ENCODE results near the gene HOXB5.

The HOXB5 gene

DNA sequence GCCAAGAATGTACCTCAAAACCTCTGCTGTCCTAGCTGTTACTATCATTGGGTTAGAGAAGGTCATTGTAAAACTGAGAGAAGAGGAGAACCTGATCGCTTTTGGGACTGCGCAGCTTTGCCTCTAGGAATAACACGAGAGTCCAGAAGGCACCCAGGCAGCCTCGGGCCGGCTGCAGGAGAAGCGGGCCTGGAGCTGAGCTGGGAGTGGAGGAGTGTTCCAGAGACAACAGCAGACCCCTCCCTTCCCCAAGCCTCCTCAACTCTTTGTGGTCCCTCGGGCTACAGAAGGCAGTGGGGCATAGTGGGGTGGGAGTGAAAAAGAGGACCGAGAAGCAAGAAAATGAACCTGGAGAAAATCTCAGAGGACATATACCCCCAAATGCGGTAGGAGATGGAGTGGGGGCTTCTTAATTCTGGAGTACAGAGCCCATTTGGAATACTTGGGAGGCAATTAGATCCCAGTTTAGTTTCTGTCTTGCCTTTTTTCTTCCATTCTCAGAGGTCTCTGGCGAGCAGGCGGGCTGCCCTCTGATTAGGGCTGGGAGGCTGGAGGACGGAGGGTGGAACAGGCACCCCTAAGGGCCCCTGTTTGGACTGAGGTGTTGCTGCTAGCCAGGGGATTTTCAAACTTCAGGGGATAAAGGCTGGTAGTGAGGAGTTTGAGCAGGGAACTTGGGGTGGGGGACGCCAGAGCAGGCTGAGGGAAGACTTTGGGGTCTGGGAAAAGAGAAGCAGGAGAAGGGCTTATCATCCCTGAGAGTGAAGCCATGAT, 35.3 kb downstream of the HOXB5 start:
- DNase-seq: no peak

- no peak for DNase-seq
Observed at GRCh38 chr17:48556576-48557401, 36.8 kb downstream of the HOXB5 start.

DNA sequence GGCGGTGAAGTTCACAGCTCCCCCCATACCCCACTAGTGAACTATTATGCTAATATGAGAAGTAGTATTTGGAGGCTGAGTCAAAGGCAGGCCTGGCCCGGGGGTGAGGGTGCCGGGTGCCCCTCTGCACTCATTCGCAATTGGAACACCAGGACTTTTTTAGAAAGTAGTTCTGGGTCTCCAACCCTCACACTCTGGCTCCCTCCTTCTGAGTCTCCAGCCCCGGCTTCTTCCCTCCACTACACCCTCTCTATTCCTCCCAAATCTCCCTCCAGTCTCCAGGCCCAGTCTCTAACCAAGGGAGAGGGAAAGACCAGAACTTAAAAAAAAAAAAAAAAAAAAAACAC, 37.4 kb downstream of the HOXB5 start:
- DNase-seq: no peak

DNA sequence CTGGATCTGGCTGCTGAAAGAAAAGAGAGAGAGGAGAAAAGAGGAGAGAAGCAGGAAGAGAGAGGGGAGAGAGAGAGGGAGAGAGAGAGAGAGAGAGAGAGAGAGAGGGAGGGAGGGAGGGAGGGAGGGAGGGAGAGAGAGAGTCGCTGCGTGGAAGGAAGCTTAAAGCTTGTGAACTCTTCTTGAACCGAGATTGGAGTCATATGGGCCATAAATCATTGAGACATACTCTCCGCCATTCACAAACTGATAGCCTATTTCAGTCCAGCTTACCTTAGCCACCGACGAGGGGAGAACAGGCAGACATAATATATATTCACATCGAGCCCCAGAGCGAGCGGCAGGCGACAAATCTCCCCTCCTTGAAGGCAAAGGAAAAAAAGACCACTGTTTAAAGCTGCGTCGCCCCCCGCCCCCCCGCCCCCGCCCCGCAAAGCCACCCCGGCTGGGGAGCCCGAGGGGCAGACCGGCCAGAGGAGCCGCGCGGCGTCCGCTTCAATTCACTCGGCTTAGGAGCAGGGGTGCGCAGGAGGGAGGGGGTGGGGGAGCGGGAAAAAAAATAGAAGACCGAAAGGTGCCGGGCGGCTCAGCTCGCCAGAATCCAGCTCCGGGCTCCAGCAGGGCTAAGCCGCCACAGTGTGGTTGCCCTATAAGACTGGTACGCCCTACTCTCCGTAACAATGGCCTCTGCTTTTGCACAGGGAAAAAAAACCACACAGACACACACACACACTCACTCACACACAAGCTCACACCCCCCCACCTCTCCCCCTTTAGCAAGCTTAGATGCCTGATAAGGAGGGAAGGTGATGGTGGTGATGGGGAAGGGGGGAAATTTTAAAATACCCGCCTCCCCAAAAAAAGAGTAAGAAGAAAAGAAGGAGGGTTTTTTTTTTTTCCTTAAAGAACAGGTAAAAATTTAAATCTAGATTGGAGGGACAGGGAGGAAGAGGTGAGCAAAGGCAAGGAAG, 38.0 kb downstream of the HOXB5 start:
- DNase-seq: peak; percentile 39

GRCh38 chr17:48554412-48555257, 38.9 kb downstream of the HOXB5 start:
- no peak for DNase-seq

DNA sequence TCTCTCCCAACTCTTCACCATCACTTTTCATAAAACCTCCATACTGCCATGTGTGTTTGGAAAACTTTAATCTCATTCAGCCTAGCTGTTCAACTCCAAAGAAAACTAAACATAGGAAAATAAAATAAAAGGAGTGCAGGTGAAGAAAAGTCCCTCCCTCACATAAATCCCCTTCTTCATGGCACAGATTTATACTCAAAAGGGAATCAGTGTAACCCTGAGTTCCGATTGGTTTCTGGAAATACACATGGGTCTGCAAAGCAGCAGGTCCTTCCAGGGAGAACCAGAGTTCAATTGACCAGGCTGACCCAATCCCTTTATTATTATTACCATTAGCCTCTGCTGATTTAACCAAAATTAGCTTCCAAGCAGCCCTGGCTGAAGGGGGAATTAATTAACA, 39.8 kb downstream of the HOXB5 start:
- no peak for DNase-seq

GRCh38 chr17:48553190-48553547, 40.4 kb downstream of the HOXB5 start:
- DNase-seq: no peak

DNA sequence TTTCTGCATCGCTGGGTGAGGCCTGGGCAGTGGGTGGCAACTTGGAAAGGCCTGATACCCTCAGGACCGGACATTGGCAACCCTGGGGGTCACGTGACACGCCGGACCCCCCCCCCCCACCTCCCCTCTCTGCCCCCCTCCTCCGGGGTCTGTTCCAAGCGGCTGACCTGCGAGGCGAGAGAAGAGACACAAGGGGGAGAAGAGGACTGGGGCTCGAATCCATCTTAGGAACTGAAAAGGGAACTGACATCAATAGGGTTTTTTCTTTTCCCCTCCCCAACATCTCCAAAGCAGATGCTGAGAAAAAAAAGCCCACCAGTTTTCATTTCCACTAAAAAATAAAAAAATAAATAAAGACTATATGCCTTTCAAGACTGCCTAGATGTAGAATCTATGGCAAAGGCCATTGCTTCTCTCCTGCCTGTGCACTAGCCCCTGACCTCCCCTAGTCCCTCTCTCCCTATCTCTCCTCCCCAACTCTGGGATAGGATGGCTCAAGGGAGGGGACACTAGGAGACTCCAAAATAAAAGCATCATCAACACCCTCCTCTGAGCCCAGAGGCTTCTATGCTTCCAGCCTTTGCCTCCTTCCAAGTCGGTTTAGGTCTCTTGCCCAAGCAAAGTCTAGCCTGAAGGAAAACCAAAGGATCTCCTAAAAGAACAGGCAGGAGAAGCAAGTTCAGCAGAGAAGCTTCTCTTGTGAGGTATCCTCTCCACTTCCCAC, 41.0 kb downstream of the HOXB5 start:
- DNase-seq: no peak

- DNase-seq: no peak
Observed at GRCh38 chr17:48551596-48552465, 41.7 kb downstream of the HOXB5 start.

DNA sequence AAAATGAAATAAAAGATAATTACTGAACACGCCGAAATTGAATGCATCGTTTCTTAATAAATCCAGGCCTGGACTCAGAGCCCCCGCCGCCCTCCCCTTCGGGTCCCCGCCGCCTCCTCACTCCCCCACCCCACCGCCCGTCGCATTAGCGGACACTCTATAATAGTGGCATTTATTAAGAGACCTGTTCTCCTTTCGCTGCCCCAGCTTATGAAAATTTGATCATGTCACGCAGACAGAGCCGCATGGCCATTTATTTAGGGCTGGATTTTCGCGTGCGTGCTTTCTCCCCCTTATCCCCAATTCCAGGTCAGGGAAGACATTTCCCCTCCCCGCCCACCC, 42.4 kb downstream of the HOXB5 start:
- no peak for DNase-seq

GRCh38 chr17:48550502-48551213, 42.9 kb downstream of the HOXB5 start:
- no peak for DNase-seq

DNA sequence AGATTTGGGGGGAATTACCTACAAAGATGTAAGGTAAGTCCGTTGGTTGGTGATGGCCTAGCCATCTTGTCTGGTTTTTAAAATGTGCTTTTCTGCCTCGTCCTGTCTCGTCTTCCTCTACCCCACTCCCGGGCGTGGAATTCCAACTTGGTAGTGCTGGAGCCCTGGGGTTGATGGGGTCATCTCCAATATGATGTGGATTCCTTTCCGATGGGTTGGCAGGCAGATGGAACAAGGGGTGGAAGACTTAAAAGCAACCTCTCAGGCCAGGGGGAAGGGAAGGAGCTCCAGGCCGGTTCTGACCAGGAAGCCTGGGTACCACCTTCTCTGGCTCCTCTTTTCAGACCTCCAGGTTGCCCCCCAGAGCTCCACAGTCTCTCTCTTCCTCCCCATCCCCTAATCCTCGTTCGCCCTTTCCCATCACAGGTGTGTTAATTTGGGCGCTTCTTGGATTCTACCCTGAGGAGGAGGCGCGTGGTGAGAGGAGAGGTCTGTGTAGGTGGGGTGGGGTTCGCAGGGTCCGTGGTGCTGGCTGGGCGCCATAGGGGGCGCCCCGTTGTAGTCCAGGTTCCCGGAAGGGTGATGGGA, 43.6 kb downstream of the HOXB5 start:
- no peak for DNase-seq

DNA sequence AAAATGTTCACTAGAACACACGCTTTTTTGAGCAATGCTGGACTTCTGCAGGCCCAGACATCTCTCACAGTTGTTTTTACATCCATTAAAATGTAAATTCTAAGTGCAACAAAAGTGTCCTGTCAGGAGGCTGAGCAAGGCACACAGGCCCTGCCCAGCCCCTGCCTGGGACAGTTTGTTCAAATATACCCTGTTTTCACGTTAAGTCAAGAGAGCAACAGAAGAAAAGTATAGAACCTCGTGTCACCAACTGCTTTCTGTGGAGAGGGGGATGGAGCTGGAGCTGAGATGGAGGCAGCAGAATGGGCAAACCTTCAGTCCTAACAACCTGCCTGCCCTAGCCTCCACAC, 44.3 kb downstream of the HOXB5 start:
- no peak for DNase-seq

GRCh38 chr17:48548523-48549280, 44.9 kb downstream of the HOXB5 start:
- no peak for DNase-seq

DNA sequence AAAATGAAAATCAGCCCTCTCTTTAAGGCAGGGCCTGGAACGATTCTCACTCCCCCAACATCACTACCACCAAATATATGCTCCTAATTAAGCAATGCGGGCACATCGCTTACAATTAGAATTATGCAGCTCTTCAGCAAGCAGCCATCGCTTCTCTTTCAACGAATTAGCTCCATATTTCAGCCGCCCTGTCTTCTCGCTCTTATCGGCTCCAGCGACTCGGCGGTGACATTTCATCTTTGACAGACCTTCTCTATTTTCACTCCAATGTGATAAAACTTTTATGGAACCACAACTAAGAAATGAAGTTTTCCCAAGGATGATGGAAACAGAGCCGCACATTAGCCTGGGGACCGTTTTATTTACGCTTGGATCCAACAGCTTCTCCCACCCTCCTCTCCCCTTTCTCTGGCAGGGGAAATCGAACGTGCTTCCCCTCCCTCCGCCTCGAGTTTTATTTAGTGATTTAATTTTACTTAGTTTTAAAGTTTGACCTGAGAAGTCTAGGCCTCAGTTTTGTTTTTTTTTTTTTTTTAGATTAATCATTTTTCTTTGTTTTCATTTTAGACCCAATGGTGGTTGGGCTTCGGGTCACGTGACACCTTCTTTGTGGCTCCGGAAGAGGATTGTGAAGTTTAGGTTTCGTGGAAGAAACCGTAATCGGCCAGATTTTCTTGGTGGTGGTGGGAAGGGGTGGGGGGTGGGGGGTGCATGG, 45.6 kb downstream of the HOXB5 start:
- DNase-seq: peak; percentile 62

GRCh38 chr17:48546924-48547807, 46.4 kb downstream of the HOXB5 start:
- DNase-seq: no peak

Data from CD4-positive, alpha-beta T cell treated with Interleukin-17A for 1 hour (primary cell).